Islet precursor cell (in vitro differentiated cells): ENCODE results near the gene FCER1G.
A peak's percentile ranks its signal among the peaks of the same experiment; 100 is the strongest.

Experiments used
- DNase-seq: peaks from one replicate; pipeline ENCODE4 v3.0.0-alpha.2; 2018

The FCER1G gene

DNA sequence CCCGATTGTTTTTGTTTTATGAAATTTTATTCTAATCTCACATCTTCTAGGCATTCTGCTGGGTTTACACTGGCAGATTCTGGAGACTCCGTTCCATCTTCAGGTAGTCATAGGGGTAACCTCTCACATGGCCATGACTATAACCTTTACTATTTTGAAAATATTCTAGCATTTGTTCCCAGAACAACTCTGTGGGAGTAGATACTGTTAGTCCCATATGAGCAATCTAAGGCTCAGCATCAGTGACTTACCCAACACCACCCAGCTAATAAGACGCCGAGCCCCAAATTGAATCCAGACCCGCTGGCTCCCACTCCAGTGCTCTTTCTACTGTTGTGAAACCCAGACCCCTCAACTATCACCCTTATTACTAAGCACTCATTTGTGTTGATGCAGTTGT is 26.1 kb upstream of the FCER1G start:
- DNase-seq: no peak

DNA sequence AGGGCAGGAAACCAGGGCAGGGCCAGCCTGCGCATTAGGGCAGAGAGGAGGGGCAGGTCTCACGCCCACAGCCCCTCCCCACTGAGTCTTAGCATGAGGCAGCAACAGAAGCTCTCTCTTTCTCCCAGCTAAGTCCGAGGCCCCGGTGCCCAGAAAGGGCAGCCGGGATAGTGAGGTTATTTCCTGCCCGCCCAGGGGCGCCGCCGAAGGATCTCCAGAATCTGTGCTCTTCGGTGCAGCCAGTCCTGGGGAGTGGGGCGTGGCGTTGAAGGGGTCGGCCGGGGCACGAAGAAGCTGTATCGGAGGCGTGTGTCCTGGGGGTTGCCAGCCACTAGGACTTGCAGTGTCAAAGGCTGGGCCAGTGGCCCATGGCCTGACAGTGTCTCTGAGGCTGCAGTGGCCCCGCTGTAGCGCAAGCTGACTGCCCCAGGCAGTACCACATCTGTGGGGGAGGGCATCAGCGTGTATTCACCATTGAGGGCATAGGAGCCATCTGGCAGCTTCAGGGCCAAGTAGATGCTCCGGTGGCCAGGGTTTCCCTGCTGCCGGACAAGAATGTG is 24.1 kb upstream of the FCER1G start:
- peak; percentile 56 for DNase-seq

DNA sequence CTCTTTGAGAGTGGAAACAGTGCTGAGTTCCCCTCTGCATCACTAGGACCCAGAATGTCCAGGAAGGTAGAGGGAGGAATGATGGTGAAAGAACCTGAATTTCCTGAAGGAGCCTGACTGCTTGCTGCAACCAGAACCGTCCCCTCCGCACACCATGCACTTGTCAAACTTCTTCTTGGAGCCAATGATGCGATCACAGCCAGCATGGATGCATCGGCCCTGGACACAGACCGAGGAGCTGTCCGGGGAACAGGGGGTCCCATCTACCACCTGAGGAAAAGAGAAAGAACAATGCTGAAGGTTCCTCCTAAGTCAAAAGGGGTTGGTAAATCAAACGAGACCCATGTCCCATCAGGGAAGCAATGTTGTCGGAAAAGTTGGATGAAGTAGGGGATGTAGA is 23.1 kb upstream of the FCER1G start:
- DNase-seq: no peak

GRCh38 chr1:161192476-161193465 is 22.3 kb upstream of the FCER1G start:
- peak; percentile 85 for DNase-seq

DNA sequence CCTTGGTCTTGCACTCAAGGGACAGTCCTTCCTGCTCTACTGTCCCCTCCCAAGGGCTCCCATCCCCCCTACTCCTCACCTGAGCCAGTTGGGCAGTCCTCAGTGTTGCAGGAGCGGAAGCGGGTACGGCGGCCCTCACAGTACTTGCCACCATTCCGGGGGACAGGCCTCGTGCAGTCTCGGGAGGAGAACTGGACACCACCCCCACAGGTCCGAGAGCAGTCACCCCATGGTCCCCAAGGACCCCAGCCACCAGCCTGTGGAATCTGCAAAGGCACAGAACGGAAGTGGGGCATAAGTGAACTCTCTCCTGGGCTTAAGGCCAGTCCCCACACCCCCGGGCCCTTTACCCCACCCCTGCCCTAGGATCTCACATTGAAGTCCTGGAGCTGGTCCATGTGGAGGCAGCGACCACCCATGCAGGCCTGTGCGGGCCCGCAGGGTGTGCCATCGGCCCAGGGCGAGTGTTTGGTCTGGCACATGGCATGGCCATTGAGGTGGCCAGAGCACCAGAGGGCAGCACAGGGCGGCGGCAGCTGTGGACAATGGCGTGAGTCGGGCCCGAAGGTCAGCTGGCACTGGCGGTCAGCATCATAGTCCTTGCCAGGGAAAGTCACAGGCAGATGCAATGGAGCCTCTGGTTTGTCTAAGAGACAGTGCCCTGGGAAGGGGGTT is 21.4 kb upstream of the FCER1G start:
- no peak for DNase-seq

- no peak for DNase-seq
These were observed 19.9 kb upstream of the FCER1G start for GRCh38 chr1:161195171-161195570.

DNA sequence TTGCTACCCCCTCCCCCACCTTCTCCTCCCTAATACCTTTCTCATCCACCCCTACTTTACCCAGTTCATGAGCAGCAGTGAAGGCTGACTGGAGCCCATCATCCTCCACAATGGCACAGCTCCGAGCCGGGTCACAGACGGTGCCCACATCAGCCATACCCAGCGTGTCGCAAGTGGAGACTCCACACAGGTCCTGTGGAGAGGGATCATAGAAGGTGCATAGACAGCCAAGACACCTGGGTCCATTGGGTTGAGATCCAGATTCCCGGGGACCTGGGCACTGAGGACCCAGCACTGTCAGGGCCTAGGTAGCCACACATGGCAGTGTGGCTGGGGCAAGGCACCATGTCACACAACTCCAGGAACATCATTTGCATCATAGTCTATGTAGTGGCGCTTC is 19.0 kb upstream of the FCER1G start:
- no peak for DNase-seq

GRCh38 chr1:161196521-161197451 is 18.3 kb upstream of the FCER1G start:
- DNase-seq: peak; percentile 83

- no peak for DNase-seq
These were observed 17.4 kb upstream of the FCER1G start for GRCh38 chr1:161197560-161198193.

DNA sequence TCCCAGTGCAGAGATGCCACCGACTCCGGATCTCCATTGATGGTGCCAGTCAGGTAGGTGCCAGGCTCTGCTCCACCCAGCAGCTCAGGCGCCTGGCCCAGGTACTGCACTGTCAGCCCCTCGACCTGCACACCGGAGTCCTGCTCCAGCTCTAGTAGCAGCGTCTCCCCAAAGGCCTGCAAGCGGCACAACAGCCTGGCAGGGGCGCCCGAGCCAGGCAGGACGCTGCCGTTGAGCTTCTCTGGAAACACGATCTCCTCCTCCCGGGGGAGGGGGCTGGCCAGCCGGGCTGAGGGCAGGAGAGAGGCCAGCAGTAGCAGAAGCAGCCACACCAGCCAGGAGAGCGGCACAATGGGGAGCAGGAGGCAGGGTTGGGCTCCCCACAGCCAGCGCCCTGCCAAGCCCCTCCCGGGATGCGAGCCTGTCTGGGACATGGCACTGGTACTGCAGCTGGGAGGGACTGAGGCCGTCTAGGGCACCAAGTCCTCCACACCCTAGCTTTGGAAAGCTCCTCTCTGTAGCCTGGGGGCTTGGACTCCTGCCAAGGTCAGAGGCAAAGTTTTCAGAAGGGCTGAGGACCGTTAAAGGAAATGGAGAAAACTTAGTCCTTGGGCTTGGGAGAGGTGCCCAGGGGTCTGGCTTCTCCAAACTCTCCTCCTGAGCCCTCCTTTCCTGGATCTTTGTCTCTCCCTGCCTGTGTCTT is 16.8 kb upstream of the FCER1G start:
- peak; percentile 82 for DNase-seq

- no peak for DNase-seq
These were observed 16.1 kb upstream of the FCER1G start, which contains the start of gene ADAMTS4 for GRCh38 chr1:161198897-161199431. TSS of gene ADAMTS4 (minus strand) at chr1:161199054. CDS start at chr1:161198627, 427 bp downstream.

DNA sequence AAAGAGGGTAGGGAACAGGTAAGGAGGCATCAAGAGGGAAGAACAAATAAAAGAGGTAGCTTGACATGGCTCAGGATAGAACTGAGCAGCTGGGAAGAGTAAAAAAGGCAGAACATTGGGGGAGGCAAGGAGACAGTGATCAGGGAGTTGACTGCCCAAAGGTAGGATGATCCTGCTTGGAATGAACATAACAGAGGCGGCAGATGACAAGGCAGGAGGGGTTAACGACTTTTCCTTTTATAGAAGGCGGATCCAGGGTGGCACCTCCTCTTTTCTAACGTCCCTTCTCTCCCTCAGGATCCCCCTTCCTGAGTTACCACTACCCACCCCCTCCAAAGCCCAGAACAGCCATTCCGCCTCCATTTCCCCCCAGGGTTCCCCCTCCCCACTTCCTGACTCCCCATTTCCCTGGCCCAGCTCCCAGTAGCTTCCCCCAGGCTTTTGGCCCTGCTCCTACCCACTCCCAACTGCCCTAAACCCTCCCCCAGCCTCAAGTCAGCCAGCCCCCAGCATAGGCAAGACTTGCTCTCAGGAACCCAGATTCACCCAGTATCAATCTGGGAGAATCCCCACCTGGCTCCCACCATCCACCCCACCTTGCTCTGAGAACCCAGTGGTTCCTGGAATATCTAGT is 15.5 kb upstream of the FCER1G start:
- DNase-seq: no peak

- DNase-seq: no peak
These were observed 14.6 kb upstream of the FCER1G start for GRCh38 chr1:161200421-161200991.

GRCh38 chr1:161200992-161201835 is 13.9 kb upstream of the FCER1G start:
- DNase-seq: no peak

GRCh38 chr1:161201836-161202712 is 13.0 kb upstream of the FCER1G start, which contains the start of gene NDUFS2:
TSS of gene NDUFS2 (plus strand) at chr1:161202367. CDS start at chr1:161202386, 19 bp downstream.
- peak; percentile 99 for DNase-seq

DNA sequence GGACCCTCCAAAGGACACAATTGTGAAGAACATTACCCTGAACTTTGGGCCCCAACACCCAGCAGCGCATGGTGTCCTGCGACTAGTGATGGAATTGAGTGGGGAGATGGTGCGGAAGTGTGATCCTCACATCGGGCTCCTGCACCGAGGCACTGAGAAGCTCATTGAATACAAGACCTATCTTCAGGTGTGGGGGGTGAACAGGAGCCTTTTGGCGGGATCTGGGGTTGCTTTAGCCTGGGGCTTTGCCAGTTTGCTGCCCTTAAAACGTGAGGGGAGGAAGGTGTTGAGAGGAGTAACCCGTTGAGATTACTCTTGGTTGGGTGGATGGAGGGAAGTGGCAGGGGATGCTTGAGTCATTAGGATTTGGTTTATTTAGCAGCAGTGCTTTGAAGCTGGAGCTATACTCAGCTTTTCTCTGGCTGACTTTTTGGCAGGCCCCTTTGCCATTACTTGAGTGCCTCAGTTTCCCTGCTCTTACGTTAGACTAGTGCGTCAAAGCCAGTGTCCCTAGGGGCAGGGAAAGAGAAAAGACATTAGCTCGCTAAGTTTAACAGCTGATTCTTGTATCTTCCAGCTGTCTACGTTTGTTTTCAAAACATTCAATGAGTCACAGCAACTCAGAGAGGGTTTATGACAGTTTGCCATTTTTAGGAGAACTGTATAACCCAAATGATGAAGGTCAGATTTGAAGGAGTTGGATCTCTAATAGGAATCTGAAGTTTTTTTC is 8.5 kb upstream of the FCER1G start:
- DNase-seq: no peak

- no peak for DNase-seq
These were observed 7.9 kb upstream of the FCER1G start for GRCh38 chr1:161207173-161207572.
